K562 (cell line): ENCODE results near the gene ZSWIM3. TPM values are rescaled to one million over a fixed set of nuclear protein-coding genes. Genes with fewer than 3 reads are reported as not detected.

Experiments
- ARID4B ChIP-seq: sonication (generic); formaldehyde crosslinking; IDR thresholded peaks from 2 replicates; pipeline ENCODE4 v1.8.0; 2022; ENCODE audit warnings: mild to moderate bottlenecking, missing genetic modification reagents
- E4F1 ChIP-seq: fragments of 250-450 bp; sonication (Bioruptor Pico); IDR thresholded peaks from 2 replicates; pipeline ENCODE4 v1.5.0; 2021; ENCODE audit warnings: mild to moderate bottlenecking, borderline replicate concordance
- ELK1 ChIP-seq: sonication (generic); formaldehyde crosslinking; IDR thresholded peaks from 2 replicates; pipeline ENCODE4 v1.8.1; 2022; ENCODE audit warnings: missing genetic modification reagents
- ILK ChIP-seq: fragments of 450-650 bp; IDR thresholded peaks from 2 replicates; pipeline ENCODE4 v1.6.1; 2016; ENCODE audit warnings: missing genetic modification characterization, low read depth, mild to moderate bottlenecking, missing compliant biosample characterization, moderate library complexity, borderline replicate concordance
- KAT7 ChIP-seq: sonication (generic); formaldehyde crosslinking; IDR thresholded peaks from 2 replicates; pipeline ENCODE4 v1.8.0; 2022; ENCODE audit warnings: missing genetic modification reagents, mild to moderate bottlenecking, borderline replicate concordance
- MAFK ChIP-seq: IDR thresholded peaks from 2 replicates; pipeline ENCODE4 v1.6.1; 2011; ENCODE audit warnings: low read length, improper control_type of control experiment
- NEUROD1 ChIP-seq: fragments of 150-350 bp; IDR thresholded peaks from 2 replicates; pipeline ENCODE4 v1.6.1; 2014; ENCODE audit warnings: borderline replicate concordance, low read length, low read depth; ENCODE audit not compliant: partially characterized antibody
- RCOR1 ChIP-seq, 2 experiments: IDR thresholded peaks; 2 replicates each; pipeline ENCODE4 v1.6.1; 2012; ENCODE audit warnings: low read depth in 2 of 2, low read length in 2 of 2, borderline replicate concordance in 1 of 2, improper control_type of control experiment in 1 of 2
- SAP30 ChIP-seq: fragments of 200-600 bp; sonication (generic); IDR thresholded peaks from 2 replicates; pipeline ENCODE4 v1.6.1; 2012; ENCODE audit warnings: borderline replicate concordance, low read depth, mild to moderate bottlenecking, moderate library complexity, low read length, control low read depth, inconsistent platforms; ENCODE audit not compliant: insufficient read depth, poor library complexity, severe bottlenecking
- THAP12 ChIP-seq: fragments of 250-450 bp; sonication (Bioruptor Pico); IDR thresholded peaks from 2 replicates; pipeline ENCODE4 v1.9.0; 2021; ENCODE audit warnings: mild to moderate bottlenecking, inconsistent platforms
- ZNF12 ChIP-seq: sonication (generic); formaldehyde crosslinking; IDR thresholded peaks from 2 replicates; pipeline ENCODE4 v1.4.0; 2020; ENCODE audit warnings: mild to moderate bottlenecking, missing genetic modification reagents
- polyA plus RNA-seq, 8 experiments: library from polyadenylated mRNA; depleted of rRNA in 4 of 8; stranded (reverse) in 5 of 8; unstranded in 3 of 8; fragments of >200 nt; fragmentation: Nextera tagmentation in 2 of 8; fragmentation: Illumina TruSeq in 1 of 8; extraction: Ambion mirVana in 2 of 8; extraction: Trizol in 1 of 8; gene quantifications; 2 replicates each; pipeline versions ENCODE4 v1.2.1 to v1.2.3, GENCODE V29; 2011 to 2014; ENCODE audit warnings: inconsistent platforms in 1 of 8, missing spikeins in 1 of 8
- total RNA-seq, 7 experiments: library from RNA; depleted of rRNA in 6 of 7; stranded (reverse); fragments of >200 nt in 6 of 7; fragmentation: Illumina TruSeq in 2 of 7; extraction: Trizol in 2 of 7; gene quantifications; 2 replicates each; pipeline versions ENCODE4 v1.2.1 to v1.2.3, GENCODE V29; 2011 to 2021; ENCODE audit warnings: low replicate concordance in 1 of 7

Gene ZSWIM3
- total and polyA plus RNA-seq, 9 of the 15 experiments (the other 6 are each of a cell fraction or from before 2014, with no cell fraction given): 1.7 to 4.3 (median 2.9) TPM

- peak; percentile 99 for TF ChIP-seq ARID4B
- TF ChIP-seq THAP12 (CRISPR knock-in tag): peak; percentile 30; the same call in 1 of the 2 replicates
- TF ChIP-seq SAP30: peak; percentile 98
- TF ChIP-seq ILK: no peak
- no peak for TF ChIP-seq NEUROD1
- peak; percentile 67; the same call in 1 of the 2 replicates for TF ChIP-seq ZNF12 (CRISPR knock-in tag)
- no peak for TF ChIP-seq ELK1
- no peak for TF ChIP-seq E4F1 (CRISPR knock-in tag)
- TF ChIP-seq KAT7 (CRISPR knock-in tag): no peak
- peak in 1 of 2 experiments; percentile 83; a peak in 2 of 4 replicates for TF ChIP-seq RCOR1 (IDR thresholded peaks at IDR 0.05; ENCODE audit: borderline replicate concordance in 1 of 2, low read depth in 2 of 2, low read length in 2 of 2)
- TF ChIP-seq MAFK: no peak
Measured at GRCh38 chr20:45890985-45891983, 33.9 kb downstream of the ZSWIM3 start, which contains the start of the genes CTSA and NEURL2 (continued).
